Activated B cell treated with CpG ODN at 0.5 μM for 24 hours (primary cell): Measurements from ENCODE around the gene ACSL4. TPM values are rescaled to one million over a fixed set of nuclear protein-coding genes. Genes with fewer than 3 reads are reported as not detected.
"Not testable (repeated sequence)": the region's sequence is repeated elsewhere in the genome, so short reads cannot be mapped to it uniquely, and the experiment has no call there.

Experiments used
- ATAC-seq: fragments of 200-7000 bp; cut with Tn5 transposase; one replicate; pipeline ENCODE4 v1.10.0; 2021; ENCODE audit warnings: low read depth, mild to moderate bottlenecking, moderate library complexity
- CTCF ChIA-PET: fragments of 350-600 bp; sonication (Branson Sonifier 250); formaldehyde crosslinking; loops from one replicate; lab custom pipeline; 2021; ENCODE audit warnings: antibody characterized with exemption; lab: Charles Lee
- POLR2A ChIA-PET: fragments of 350-600 bp; sonication (Branson Sonifier 250); formaldehyde crosslinking; loops from one replicate; lab custom pipeline; 2021; ENCODE audit warnings: antibody characterized with exemption; lab: Charles Lee
- DNase-seq: peaks from one replicate; pipeline ENCODE4 v3.0.0; 2022
- H3K27ac Mint-ChIP-seq: one replicate; pipeline ENCODE4 v1.8.0; 2020; ENCODE audit warnings: mixed read lengths
- H3K27me3 Mint-ChIP-seq: one replicate; pipeline ENCODE4 v1.8.0; 2021; ENCODE audit warnings: mixed read lengths
- H3K36me3 Mint-ChIP-seq: one replicate; pipeline ENCODE4 v1.8.0; 2021; ENCODE audit warnings: low read depth, mixed read lengths
- H3K4me1 Mint-ChIP-seq: one replicate; pipeline ENCODE4 v1.8.0; 2021; ENCODE audit warnings: mixed read lengths
- H3K4me3 Mint-ChIP-seq: one replicate; pipeline ENCODE4 v1.8.0; 2020; ENCODE audit warnings: mild to moderate bottlenecking, mixed read lengths
- H3K9me3 Mint-ChIP-seq: one replicate; pipeline ENCODE4 v1.8.0; 2020; ENCODE audit warnings: mixed read lengths
- CTCF ChIP-seq: fragments of 200-600 bp; IDR thresholded peaks from one replicate; pipeline ENCODE4 v1.8.0; 2022; ENCODE audit warnings: antibody characterized with exemption, mild to moderate bottlenecking
- intact Hi-C: fragments of 100-400 bp; cut with micrococcal nuclease; formaldehyde crosslinking; loops from one replicate; pipeline ENCODE4 v1.15.1; 2024
- total RNA-seq: library from RNA; stranded (reverse); gene quantifications from 2 replicates; pipeline ENCODE4 v1.2.3, GENCODE V29; 2022

The ACSL4 gene
- total RNA-seq, 1 donor from 2014 or later = 55.2 TPM

GRCh38 chrX:109733613-109734083 lies 591 bp upstream of the ACSL4 start:
- ChIA-PET CTCF (interaction anchor here (2.7 kb wide), 1 partner anchor 21 kb away, joined by 8 read pairs; no protein-coding TSS in a partner anchor), POLR2A (interaction anchor here (1.2 to 2.6 kb wide), 2 partner anchors 21 to 583 kb away, joined by 6 to 11 read pairs; partner anchors contain the start of gene AMMECR1)
- no peak for DNase-seq
- no peak for ATAC-seq
- Mint-ChIP-seq H3K36me3 (peaks cover 19% of the 10 kb centered on the region), H3K9me3 (no peaks in the 10 kb centered on the region), H3K4me3 (peak overlapping the region; percentile 91), H3K4me1 (peaks cover 36% of the 10 kb centered on the region), H3K27ac (peak overlapping the region; percentile 81), H3K27me3 (no peaks in the 10 kb centered on the region)
- intact Hi-C loops = loop anchor here (1.0 to 5.0 kb wide), 6 partner anchors 25 to 269 kb away; no protein-coding TSS in a partner anchor
- no peak for TF ChIP-seq CTCF

- peak overlapping the region; percentile 99 for H3K4me3 Mint-ChIP-seq
- peak; percentile 35 for ATAC-seq
- H3K9me3 Mint-ChIP-seq = no peaks in the 10 kb centered on the region
- POLR2A ChIA-PET = interaction anchor here (0.6 to 2.6 kb wide), 6 partner anchors 11 to 592 kb away, joined by 3 to 11 read pairs (median 3); partner anchors contain the start of gene AMMECR1
- H3K4me1 Mint-ChIP-seq = peaks cover 49% of the 10 kb centered on the region
- peaks cover 19% of the 10 kb centered on the region for H3K36me3 Mint-ChIP-seq
- no peak for DNase-seq
- intact Hi-C loops = loop anchor here (1.0 to 5.0 kb wide), 5 partner anchors 23 to 586 kb away; partner anchors contain the start of gene AMMECR1
- no peak for TF ChIP-seq CTCF
- peak overlapping the region; percentile 96 for H3K27ac Mint-ChIP-seq
- no peaks in the 10 kb centered on the region for H3K27me3 Mint-ChIP-seq
- CTCF ChIA-PET = interaction anchor here (0.8 to 2.7 kb wide), 3 partner anchors 20 to 247 kb away, joined by 3 to 8 read pairs (median 3); no protein-coding TSS in a partner anchor
These were observed 848 bp downstream of the ACSL4 start for GRCh38 chrX:109732017-109732801.

- Mint-ChIP-seq H3K27ac (no peak overlapping the region), H3K4me1 (peaks cover 44% of the 10 kb centered on the region), H3K36me3 (peaks cover 22% of the 10 kb centered on the region), H3K4me3 (no peak overlapping the region), H3K27me3 (no peaks in the 10 kb centered on the region), H3K9me3 (no peaks in the 10 kb centered on the region)
- DNase-seq (no peak), ATAC-seq (no peak)
- ChIA-PET POLR2A (interaction anchor here (0.7 kb wide), 1 partner anchor 9 kb away, joined by 3 read pairs; no protein-coding TSS in a partner anchor), CTCF (interaction anchor here (1.1 kb wide), 1 partner anchor 9 kb away, joined by 3 read pairs; no protein-coding TSS in a partner anchor)
- intact Hi-C loops = no loop called here
- no peak for TF ChIP-seq CTCF
These were observed 4.9 kb downstream of the ACSL4 start for GRCh38 chrX:109728173-109728535.

GRCh38 chrX:109724971-109725370 lies 8.1 kb downstream of the ACSL4 start:
- H3K27ac Mint-ChIP-seq, DNase-seq, H3K9me3 Mint-ChIP-seq, intact Hi-C loops, H3K27me3 Mint-ChIP-seq, ATAC-seq, CTCF ChIA-PET, H3K4me3 Mint-ChIP-seq, POLR2A ChIA-PET: not testable (repeated sequence)
- Mint-ChIP-seq H3K4me1 (peaks cover 49% of the 10 kb centered on the region), H3K36me3 (peaks cover 14% of the 10 kb centered on the region)

- Mint-ChIP-seq H3K27me3 (no peaks in the 10 kb centered on the region), H3K36me3 (peaks cover 9% of the 10 kb centered on the region), H3K4me1 (peaks cover 41% of the 10 kb centered on the region), H3K4me3 (no peak overlapping the region), H3K27ac (peak overlapping the region; percentile 50), H3K9me3 (no peaks in the 10 kb centered on the region)
- ATAC-seq (no peak), DNase-seq (no peak)
- ChIA-PET POLR2A (interaction anchor here (0.6 kb wide), 1 partner anchor 11 kb away, joined by 3 read pairs; no protein-coding TSS in a partner anchor), CTCF (interaction anchor here (0.9 kb wide), 1 partner anchor 9 kb away, joined by 3 read pairs; no protein-coding TSS in a partner anchor)
- no peak for TF ChIP-seq CTCF
- intact Hi-C loops = no loop called here
These were observed 12.1 kb downstream of the ACSL4 start for GRCh38 chrX:109720947-109721346.
